VCaP (cell line): ENCODE measurements around the gene GRAP.

ENCODE experiments used
- H3K27ac ChIP-seq: fragments of 450-650 bp; 2 replicates; pipeline ENCODE4 v1.5.1; 2017
- TF ChIP-seq, protein P1 (sequence below): fragments of 450-650 bp; conservative IDR thresholded peaks from 2 replicates; pipeline ENCODE4 v1.5.1; 2017; ENCODE audit warnings: mild to moderate bottlenecking, moderate library complexity

Gene GRAP

DNA sequence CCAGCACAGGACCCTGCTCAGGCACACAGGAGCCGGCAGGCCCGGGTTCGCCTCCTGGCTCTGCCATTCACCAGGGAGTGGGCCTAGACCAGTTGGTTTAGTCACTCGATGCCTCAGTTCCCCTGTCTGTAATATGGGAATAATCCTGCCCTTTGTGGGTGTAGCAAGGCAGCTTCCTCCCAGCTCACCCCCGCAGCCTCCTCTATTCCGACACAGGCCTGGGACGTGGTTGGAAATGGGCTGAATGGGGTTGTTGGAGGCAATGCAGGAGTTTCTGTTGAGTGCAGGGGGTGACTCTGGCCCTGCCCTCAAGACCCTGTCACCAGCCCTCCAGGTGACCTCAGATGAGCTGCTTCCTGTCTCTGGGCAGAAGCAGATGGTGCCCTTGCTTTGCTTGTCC, 75.0 kb downstream of the GRAP start:
- no peak overlapping the region for H3K27ac ChIP-seq
- TF ChIP-seq, protein P1, sequence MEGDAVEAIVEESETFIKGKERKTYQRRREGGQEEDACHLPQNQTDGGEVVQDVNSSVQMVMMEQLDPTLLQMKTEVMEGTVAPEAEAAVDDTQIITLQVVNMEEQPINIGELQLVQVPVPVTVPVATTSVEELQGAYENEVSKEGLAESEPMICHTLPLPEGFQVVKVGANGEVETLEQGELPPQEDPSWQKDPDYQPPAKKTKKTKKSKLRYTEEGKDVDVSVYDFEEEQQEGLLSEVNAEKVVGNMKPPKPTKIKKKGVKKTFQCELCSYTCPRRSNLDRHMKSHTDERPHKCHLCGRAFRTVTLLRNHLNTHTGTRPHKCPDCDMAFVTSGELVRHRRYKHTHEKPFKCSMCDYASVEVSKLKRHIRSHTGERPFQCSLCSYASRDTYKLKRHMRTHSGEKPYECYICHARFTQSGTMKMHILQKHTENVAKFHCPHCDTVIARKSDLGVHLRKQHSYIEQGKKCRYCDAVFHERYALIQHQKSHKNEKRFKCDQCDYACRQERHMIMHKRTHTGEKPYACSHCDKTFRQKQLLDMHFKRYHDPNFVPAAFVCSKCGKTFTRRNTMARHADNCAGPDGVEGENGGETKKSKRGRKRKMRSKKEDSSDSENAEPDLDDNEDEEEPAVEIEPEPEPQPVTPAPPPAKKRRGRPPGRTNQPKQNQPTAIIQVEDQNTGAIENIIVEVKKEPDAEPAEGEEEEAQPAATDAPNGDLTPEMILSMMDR, result no peak
